ENCODE results near the gene CAPN11.

GRCh38 chr6:44217332-44218143 is 58.9 kb downstream of the CAPN11 start:
- TF ChIP-seq CTCF (IDR thresholded peaks at IDR 0.05), result no peak
- TF ChIP-seq EP300 (IDR thresholded peaks at IDR 0.05), result no peak
- no peak for TF ChIP-seq POLR2A (IDR thresholded peaks at IDR 0.05)
